ENCODE data around the gene MTCH2. TPM values are rescaled to one million over a fixed set of nuclear protein-coding genes. Genes with fewer than 3 reads are reported as not detected.

Gene MTCH2
- total RNA-seq, 1 experiment from 2014 or later = 230 TPM

DNA sequence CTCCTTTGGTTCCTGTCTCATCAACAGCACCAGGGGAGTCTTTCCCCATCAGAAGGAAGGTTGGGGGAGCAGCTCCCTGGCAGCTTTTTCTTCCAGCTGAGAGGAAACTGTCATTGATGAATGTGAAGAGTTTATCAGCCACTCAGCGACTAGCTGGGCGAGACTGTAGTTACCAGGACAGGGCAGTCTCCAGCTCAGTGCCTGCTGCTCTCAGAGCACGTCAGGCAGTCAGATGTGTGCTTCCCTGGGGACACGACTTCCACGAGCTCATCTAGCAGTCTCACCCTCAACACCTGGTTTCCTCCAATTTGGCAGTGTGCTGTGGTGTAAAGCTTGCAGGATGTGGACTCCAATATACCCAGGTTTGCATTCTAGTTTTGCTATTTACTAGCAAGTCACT, 35.6 kb downstream of the MTCH2 start:
- in situ Hi-C loops (cut with HindIII; ENCODE audit: low pct_unique_long_range_greater_than_20kb, low sequenced_read_pairs) (no loop called here), intact Hi-C loops (cut with micrococcal nuclease; ENCODE audit: unreplicated experiment) (no loop called here)
- CTCF ChIA-PET = no interaction called here
- DNase-seq (ENCODE audit: low read depth, low spot score) = no peak
- no TSS peak for BruUV-seq (replicated peaks)
- no peaks in the 10 kb centered on the region for H3K4me1 ChIP-seq (ENCODE audit: control insufficient read depth, insufficient read depth, low read length)
- H3K27ac ChIP-seq (ENCODE audit: low read length) = no peak overlapping the region
- no peaks in the 10 kb centered on the region for H3K36me3 ChIP-seq (ENCODE audit: control insufficient read depth, insufficient read depth, low read length)
- TF ChIP-seq POLR2AphosphoS5 (IDR thresholded peaks at IDR 0.05; ENCODE audit: low read depth, low read length) (no peak), SIN3A (IDR thresholded peaks at IDR 0.05; ENCODE audit: borderline replicate concordance, insufficient read depth, low read depth, low read length) (no peak), TCF7L2 (IDR thresholded peaks at IDR 0.05; ENCODE audit: low read depth, low read length) (no peak), REST (IDR thresholded peaks at IDR 0.05; ENCODE audit: insufficient read depth in 1 of 2, low read depth in 2 of 2, low read length in 1 of 2) (no peak), CTCF (IDR thresholded peaks at IDR 0.05) (no peak)
- no peak for ATAC-seq
- no peak overlapping the region for H3K4me3 ChIP-seq (ENCODE audit: low read depth in 2 of 2, low read length in 2 of 2)
- POLR2A ChIA-PET = interaction anchor here (0.6 kb wide), 1 partner anchor 23 kb away, joined by 3 read pairs; no protein-coding TSS in a partner anchor
- no peaks in the 10 kb centered on the region for H3K27me3 ChIP-seq (ENCODE audit: control insufficient read depth, insufficient read depth, low read length)
- no peaks in the 10 kb centered on the region for H3K9me3 ChIP-seq (ENCODE audit: control insufficient read depth, insufficient read depth, low read depth, low read length)

DNA sequence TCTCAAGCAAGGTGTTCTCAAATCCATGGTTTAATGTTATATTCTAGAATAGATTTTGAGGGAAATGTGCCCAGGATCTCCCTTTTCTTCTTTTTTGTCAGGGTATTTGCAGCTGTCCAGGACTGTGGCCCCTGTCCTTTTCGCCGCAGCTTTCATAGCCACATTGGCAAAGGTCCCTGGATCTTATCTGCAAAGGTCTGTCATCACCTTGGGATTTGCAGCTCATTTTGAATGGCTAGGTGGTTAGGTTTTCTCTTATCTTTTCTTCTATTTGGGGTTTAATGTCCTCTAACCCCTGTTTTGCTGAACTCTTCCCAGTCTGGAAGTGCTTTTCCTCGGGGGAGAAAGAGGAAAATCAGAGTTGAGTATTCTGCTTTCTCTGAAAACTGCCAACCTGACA, 36.4 kb downstream of the MTCH2 start:
- ATAC-seq (no peak), DNase-seq (ENCODE audit: low read depth, low spot score) (no peak)
- intact Hi-C loops (cut with micrococcal nuclease; ENCODE audit: unreplicated experiment) = no loop called here
- no peaks in the 10 kb centered on the region for H3K27me3 ChIP-seq (ENCODE audit: control insufficient read depth, insufficient read depth, low read length)
- no TSS peak for BruUV-seq (replicated peaks)
- TF ChIP-seq SIN3A (IDR thresholded peaks at IDR 0.05; ENCODE audit: borderline replicate concordance, insufficient read depth, low read depth, low read length) = no peak
- TF ChIP-seq REST (IDR thresholded peaks at IDR 0.05; ENCODE audit: insufficient read depth in 1 of 2, low read depth in 2 of 2, low read length in 1 of 2) = no peak
- no peak for TF ChIP-seq TCF7L2 (IDR thresholded peaks at IDR 0.05; ENCODE audit: low read depth, low read length)
- no peak for TF ChIP-seq POLR2AphosphoS5 (IDR thresholded peaks at IDR 0.05; ENCODE audit: low read depth, low read length)
- no peak for TF ChIP-seq CTCF (IDR thresholded peaks at IDR 0.05)
- in situ Hi-C loops (cut with HindIII; ENCODE audit: low pct_unique_long_range_greater_than_20kb, low sequenced_read_pairs) = no loop called here
- no peak overlapping the region for H3K27ac ChIP-seq (ENCODE audit: low read length)
- H3K4me1 ChIP-seq (ENCODE audit: control insufficient read depth, insufficient read depth, low read length) = no peaks in the 10 kb centered on the region
- ChIA-PET POLR2A (no interaction called here), CTCF (no interaction called here)
- H3K4me3 ChIP-seq (ENCODE audit: low read depth in 2 of 2, low read length in 2 of 2) = no peak overlapping the region
- no peaks in the 10 kb centered on the region for H3K36me3 ChIP-seq (ENCODE audit: control insufficient read depth, insufficient read depth, low read length)
- H3K9me3 ChIP-seq (ENCODE audit: control insufficient read depth, insufficient read depth, low read depth, low read length) = no peaks in the 10 kb centered on the region

All from Panc1 (cell line).